ENCODE data around the gene NSD2. TPM values are rescaled to one million over a fixed set of nuclear protein-coding genes. Genes with fewer than 3 reads are reported as not detected.

NSD2 gene
- total RNA-seq, 1 experiment from 2014 or later = 136 TPM

DNA sequence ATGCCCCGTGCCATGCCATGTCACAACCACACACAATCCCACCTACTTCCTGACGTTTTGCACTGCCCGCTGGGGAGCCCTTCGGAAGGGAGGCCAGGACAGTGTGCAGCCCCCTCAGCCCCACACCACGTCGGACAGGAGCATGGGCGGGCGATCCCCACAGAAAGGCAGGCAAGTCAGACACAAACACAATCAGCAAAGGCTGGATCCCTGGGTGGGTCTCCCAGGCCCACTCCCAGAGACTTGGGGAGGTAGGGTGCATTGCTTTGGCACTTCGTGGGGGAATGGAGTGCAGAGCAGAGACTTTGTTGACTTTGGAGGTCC lies 29.3 kb upstream of the NSD2 start:
- no peak for TF ChIP-seq CTCF (conservative IDR thresholded peaks at IDR 0.05)
- Histone ChIP-seq H2AK5ac (ENCODE audit: insufficient read length, low read length) (no peak overlapping the region), H3K27me3 (ENCODE audit: insufficient read depth, low read length) (no peaks in the 10 kb centered on the region), H3K4me2 (ENCODE audit: insufficient read depth, insufficient read length, low read length) (no peak overlapping the region), H3K14ac (ENCODE audit: insufficient read depth, low read length) (no peak overlapping the region), H2BK20ac (ENCODE audit: low read depth, low read length, poor library complexity, severe bottlenecking) (no peak overlapping the region), H2BK15ac (ENCODE audit: low read depth, low read length) (no peak overlapping the region), H4K5ac (ENCODE audit: insufficient read length, low read depth, low read length) (no peak overlapping the region), H4K91ac (ENCODE audit: insufficient read length, low read depth, low read length) (no peak overlapping the region), H2BK5ac (ENCODE audit: insufficient read length, low read length) (no peak overlapping the region), H3K9ac (ENCODE audit: extremely low read depth, insufficient read length, low read length) (no peak overlapping the region), H3K56ac (ENCODE audit: insufficient read length, low read depth, low read length) (no peak overlapping the region), H3K79me1 (ENCODE audit: insufficient read depth, low read depth, low read length, poor library complexity, severe bottlenecking) (no peaks in the 10 kb centered on the region), H3K18ac (ENCODE audit: insufficient read length, low read depth, low read length) (no peak overlapping the region), H4K20me1 (ENCODE audit: control insufficient read depth, insufficient read depth, insufficient read length) (no peaks in the 10 kb centered on the region), H2BK120ac (ENCODE audit: low read depth, low read length, poor library complexity, severe bottlenecking) (no peak overlapping the region), H4K8ac (replicated peaks; ENCODE audit: insufficient read length, low read depth, low read length) (no peak overlapping the region), H2BK12ac (ENCODE audit: insufficient read length, low read depth, low read length) (no peak overlapping the region), H3T11ph (ENCODE audit: low read length) (no peak overlapping the region), H3K79me2 (ENCODE audit: insufficient read depth, low read length) (no peaks in the 10 kb centered on the region), H2AFZ (ENCODE audit: low read length) (no peak overlapping the region), H3K4me1 (ENCODE audit: insufficient read depth, low read length) (no peaks in the 10 kb centered on the region), H3K23me2 (ENCODE audit: insufficient read length, low read depth, low read length, poor library complexity, severe bottlenecking) (no peaks in the 10 kb centered on the region), H3K23ac (ENCODE audit: insufficient read length, low read depth, low read length) (no peak overlapping the region), H3K27ac (ENCODE audit: insufficient read length, low read depth, low read length) (no peak overlapping the region), H3K9me3 (ENCODE audit: control insufficient read depth, low read depth, low read length) (no peaks in the 10 kb centered on the region), H3K4ac (ENCODE audit: low read depth, low read length) (no peak overlapping the region)
- H3K27ac Mint-ChIP-seq = peak overlapping the region in 1 of 3 experiments; percentile 14; a peak in 1 of 7 replicates
- H3K36me3 Mint-ChIP-seq (ENCODE audit: insufficient read depth in 1 of 3, low read depth in 3 of 3) = peaks cover 24 to 65% (median 45%) of the 10 kb centered on the region in 3 experiments; a peak in 6 of 7 replicates
- no CpG with 5 or more reads among the region's 9 CpGs for whole genome bisulfite sequencing (ENCODE audit: extremely low coverage, insufficient read length, low lambda C conversion rate)
- no peaks in the 10 kb centered on the region for H3K9me3 Mint-ChIP-seq
- no peak for DNase-seq
- no peaks in the 10 kb centered on the region for H3K27me3 Mint-ChIP-seq (ENCODE audit: low read depth)
- no peak overlapping the region for H3K4me3 Mint-ChIP-seq
- H3K4me1 Mint-ChIP-seq = no peaks in the 10 kb centered on the region

All from H9 (cell line).